ENCODE data around the gene LEMD2. TPM values are rescaled to one million over a fixed set of nuclear protein-coding genes. Genes with fewer than 3 reads are reported as not detected.

Gene LEMD2
- total RNA-seq, 1 donor from 2014 or later = 53.6 TPM

DNA sequence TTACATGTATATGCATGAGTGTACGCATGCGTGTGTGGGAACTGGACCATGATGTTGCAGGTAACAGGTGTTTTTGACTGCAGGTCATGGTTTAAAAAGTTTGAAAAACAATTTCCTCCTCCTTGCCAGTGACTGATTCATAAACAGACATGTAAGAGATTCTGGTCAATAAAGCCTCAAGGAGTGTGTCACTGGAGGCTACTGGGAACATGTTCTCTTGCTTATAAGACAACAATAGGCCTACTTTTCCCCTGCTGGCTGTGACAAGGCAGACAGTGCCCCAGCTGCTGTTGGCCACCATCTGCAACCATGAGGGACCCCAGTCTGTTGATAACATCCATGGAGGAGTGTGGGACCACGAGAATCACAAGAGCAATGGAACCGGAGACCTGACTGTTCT is 12.7 kb downstream of the LEMD2 start:
- Histone ChIP-seq H3K4me1 (peaks cover 19% of the 10 kb centered on the region), H3K27ac (no peak overlapping the region), H3K27me3 (ENCODE audit: low read depth) (no peaks in the 10 kb centered on the region), H3K4me3 (no peak overlapping the region), H3K36me3 (peaks cover 93% of the 10 kb centered on the region), H3K9me3 (no peaks in the 10 kb centered on the region)
- intact Hi-C loops (cut with DNase I) = no loop called here
- no peak for DNase-seq
- ATAC-seq = no peak
- TF ChIP-seq, protein P1, sequence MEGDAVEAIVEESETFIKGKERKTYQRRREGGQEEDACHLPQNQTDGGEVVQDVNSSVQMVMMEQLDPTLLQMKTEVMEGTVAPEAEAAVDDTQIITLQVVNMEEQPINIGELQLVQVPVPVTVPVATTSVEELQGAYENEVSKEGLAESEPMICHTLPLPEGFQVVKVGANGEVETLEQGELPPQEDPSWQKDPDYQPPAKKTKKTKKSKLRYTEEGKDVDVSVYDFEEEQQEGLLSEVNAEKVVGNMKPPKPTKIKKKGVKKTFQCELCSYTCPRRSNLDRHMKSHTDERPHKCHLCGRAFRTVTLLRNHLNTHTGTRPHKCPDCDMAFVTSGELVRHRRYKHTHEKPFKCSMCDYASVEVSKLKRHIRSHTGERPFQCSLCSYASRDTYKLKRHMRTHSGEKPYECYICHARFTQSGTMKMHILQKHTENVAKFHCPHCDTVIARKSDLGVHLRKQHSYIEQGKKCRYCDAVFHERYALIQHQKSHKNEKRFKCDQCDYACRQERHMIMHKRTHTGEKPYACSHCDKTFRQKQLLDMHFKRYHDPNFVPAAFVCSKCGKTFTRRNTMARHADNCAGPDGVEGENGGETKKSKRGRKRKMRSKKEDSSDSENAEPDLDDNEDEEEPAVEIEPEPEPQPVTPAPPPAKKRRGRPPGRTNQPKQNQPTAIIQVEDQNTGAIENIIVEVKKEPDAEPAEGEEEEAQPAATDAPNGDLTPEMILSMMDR (IDR thresholded peaks at IDR 0.05) = no peak

GRCh38 chr6:33774774-33775173 is 14.2 kb downstream of the LEMD2 start:
- Histone ChIP-seq H3K4me1 (peaks cover 33% of the 10 kb centered on the region), H3K36me3 (peaks cover 79% of the 10 kb centered on the region), H3K9me3 (no peaks in the 10 kb centered on the region), H3K27ac (no peak overlapping the region), H3K4me3 (no peak overlapping the region), H3K27me3 (ENCODE audit: low read depth) (no peaks in the 10 kb centered on the region)
- ATAC-seq (no peak), DNase-seq (no peak)
- intact Hi-C loops (cut with DNase I) = no loop called here
- TF ChIP-seq, protein P1 (IDR thresholded peaks at IDR 0.05) = no peak

DNA sequence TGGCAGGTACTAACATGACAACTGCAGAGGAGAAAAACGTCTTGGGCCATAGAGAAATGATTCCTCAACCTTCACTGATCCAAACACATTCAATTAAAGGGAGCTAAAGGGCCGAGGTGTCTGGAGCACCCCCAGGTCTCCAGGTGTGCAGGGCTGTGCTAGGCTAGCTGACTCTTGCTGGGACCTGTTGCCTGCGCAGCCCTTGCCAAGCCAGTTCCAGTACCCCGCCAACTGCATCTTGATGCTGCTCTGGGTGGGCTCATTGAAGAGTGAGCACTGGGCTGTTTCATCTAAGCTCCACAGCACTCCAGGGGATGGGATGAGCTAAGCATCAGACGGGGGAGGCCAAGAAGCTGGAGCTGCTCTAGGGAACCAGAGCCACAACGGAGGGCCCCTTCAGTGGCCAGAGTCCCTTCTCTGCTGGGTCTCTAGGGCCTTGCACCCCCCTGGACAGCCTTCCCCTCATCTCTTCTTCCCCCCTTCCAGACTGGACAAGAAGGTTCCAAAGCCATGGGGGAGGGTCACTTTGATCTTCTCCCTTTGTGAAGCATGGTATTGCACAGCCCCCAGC is 15.9 kb downstream of the LEMD2 start:
- no peak for ATAC-seq
- H3K4me3 ChIP-seq = no peak overlapping the region
- DNase-seq = no peak
- H3K4me1 ChIP-seq = peaks cover 47% of the 10 kb centered on the region
- H3K27ac ChIP-seq = no peak overlapping the region
- TF ChIP-seq, protein P1 (IDR thresholded peaks at IDR 0.05) = no peak
- H3K9me3 ChIP-seq = no peaks in the 10 kb centered on the region
- intact Hi-C loops (cut with DNase I) = no loop called here
- H3K36me3 ChIP-seq = peaks cover 61% of the 10 kb centered on the region
- no peaks in the 10 kb centered on the region for H3K27me3 ChIP-seq (ENCODE audit: low read depth)

- Histone ChIP-seq H3K36me3 (peaks cover 54% of the 10 kb centered on the region), H3K4me3 (no peak overlapping the region)
- no peak for DNase-seq
These were observed 16.7 kb downstream of the LEMD2 start for GRCh38 chr6:33772082-33772830.

DNA sequence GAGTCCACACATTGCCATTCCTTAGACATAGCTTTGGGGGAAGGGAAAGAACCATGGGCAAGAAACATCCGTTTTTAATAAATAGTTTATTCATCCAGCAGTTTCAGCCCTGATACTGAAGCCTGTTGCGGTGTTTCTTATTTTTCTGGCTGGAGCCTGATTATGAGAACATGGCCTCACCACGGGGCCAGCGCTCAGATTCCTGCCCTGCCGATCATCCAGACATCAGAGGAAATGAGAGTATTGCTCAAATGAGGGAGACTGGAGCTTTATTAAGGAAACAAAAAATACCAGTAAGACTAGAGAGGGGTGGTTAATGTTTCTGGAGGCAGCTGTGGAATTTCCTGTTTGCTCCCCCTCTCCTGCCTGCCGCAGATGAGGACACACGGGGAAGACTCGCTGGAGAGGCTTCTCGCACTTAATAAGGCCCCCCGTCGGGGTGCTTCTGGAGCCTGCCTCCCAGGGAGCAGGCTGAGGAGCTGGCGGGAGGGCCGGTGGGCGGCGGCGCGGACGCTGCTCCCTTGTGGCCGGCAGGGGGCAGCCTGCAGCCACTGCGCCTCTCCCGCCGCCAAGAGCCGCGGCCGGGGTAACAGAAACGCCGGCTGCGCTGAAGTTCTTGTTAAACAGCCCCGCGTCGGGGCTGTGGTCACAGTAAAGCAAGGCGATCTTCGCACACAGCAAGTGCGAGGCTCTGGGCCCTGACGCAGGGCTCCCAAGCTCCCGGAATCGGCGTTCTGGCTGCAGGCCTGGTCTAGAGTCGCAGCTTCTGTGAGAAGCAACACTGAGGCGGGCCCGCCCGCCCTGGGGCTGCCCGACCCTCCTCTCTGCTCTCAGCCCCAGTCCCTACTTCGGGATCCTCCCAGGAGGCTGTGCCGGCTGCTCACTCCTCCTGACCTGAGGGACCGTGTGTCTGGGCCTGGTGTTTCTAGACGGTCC is 17.5 kb downstream of the LEMD2 start:
- peak overlapping the region; percentile 77 for H3K27ac ChIP-seq
- peaks cover 47% of the 10 kb centered on the region for H3K4me1 ChIP-seq
- peaks cover 45% of the 10 kb centered on the region for H3K36me3 ChIP-seq
- peak; percentile 80 for DNase-seq
- TF ChIP-seq, protein P1 (IDR thresholded peaks at IDR 0.05) = peak; percentile 98
- no peaks in the 10 kb centered on the region for H3K9me3 ChIP-seq
- intact Hi-C loops (cut with DNase I) = no loop called here
- peak overlapping the region; percentile 21 for H3K4me3 ChIP-seq
- no peaks in the 10 kb centered on the region for H3K27me3 ChIP-seq (ENCODE audit: low read depth)
- ATAC-seq = peak; percentile 85 to 89

More at GRCh38 chr6:33772082-33772830, 16.7 kb downstream of the LEMD2 start:
- no peak for ATAC-seq
- TF ChIP-seq, protein P1 (IDR thresholded peaks at IDR 0.05) = no peak
- Histone ChIP-seq H3K27ac (peak overlapping the region; percentile 77), H3K9me3 (no peaks in the 10 kb centered on the region), H3K4me1 (peaks cover 47% of the 10 kb centered on the region), H3K27me3 (ENCODE audit: low read depth) (no peaks in the 10 kb centered on the region)
- intact Hi-C loops (cut with DNase I) = no loop called here

All from lower lobe of right lung (tissue), 2 donors.